ENCODE data around the gene CFAP46. TPM values are rescaled to one million over a fixed set of nuclear protein-coding genes. Genes with fewer than 3 reads are reported as not detected.
A peak's percentile ranks its signal among the peaks of the same experiment; 100 is the strongest.
"Not testable (repeated sequence)": the region's sequence is repeated elsewhere in the genome, so short reads cannot be mapped to it uniquely, and the experiment has no call there.

The CFAP46 gene
- total RNA-seq, 2 donors from 2014 or later = not detected

GRCh38 chr10:132940791-132941465, 1.4 kb downstream of the CFAP46 start:
- H3K4me3 Mint-ChIP-seq = no peak overlapping the region
- DNase-seq = no peak
- H3K4me1 Mint-ChIP-seq = peaks cover 5% of the 10 kb centered on the region
- H3K9me3 ChIP-seq (ENCODE audit: control insufficient read depth, low read length, poor library complexity, severe bottlenecking) = no peaks in the 10 kb centered on the region
- peak; percentile 55 for ATAC-seq
- H3K36me3 Mint-ChIP-seq (ENCODE audit: low read depth) = peaks cover 3% of the 10 kb centered on the region
- peaks cover 65% of the 10 kb centered on the region for H3K27me3 Mint-ChIP-seq
- H3K27ac Mint-ChIP-seq = no peak overlapping the region

- H3K27ac Mint-ChIP-seq = no peak overlapping the region
- H3K27me3 Mint-ChIP-seq = peaks cover 60% of the 10 kb centered on the region
Measured at GRCh38 chr10:132939957-132940790, 2.2 kb downstream of the CFAP46 start.

DNA sequence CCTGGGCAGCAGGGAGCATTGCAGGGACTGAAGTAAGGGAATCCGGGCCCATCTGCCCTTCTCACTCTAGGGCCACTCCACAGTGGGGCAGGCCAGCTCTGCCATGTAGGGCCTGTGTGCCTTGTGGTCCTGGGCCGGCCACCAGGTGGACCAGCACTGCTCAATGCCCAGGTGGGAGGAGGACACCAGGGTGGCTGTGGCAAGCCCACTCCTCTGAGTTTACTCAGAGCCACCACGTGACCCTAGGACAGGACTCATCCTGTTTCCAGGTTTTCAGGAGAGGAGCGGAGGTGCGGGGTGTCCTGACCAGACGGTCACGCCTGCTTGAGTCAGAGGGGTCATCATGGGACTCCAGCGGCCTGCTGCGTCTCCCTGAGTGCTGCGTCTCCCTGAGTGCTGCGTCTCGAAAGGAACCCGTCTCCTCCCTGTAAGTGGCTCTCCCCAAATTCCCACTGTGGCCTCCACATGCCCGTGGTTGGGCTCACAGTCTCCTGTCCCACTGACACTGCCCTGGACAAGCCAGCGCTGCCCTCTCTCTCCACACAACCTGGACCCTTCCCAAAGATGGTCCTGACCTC, 2.9 kb downstream of the CFAP46 start:
- Mint-ChIP-seq H3K27me3 (peaks cover 53% of the 10 kb centered on the region), H3K4me3 (no peak overlapping the region), H3K27ac (no peak overlapping the region), H3K36me3 (ENCODE audit: low read depth) (peaks cover 3% of the 10 kb centered on the region), H3K4me1 (peaks cover 5% of the 10 kb centered on the region)
- ATAC-seq (no peak), DNase-seq (no peak)
- no peaks in the 10 kb centered on the region for H3K9me3 ChIP-seq (ENCODE audit: control insufficient read depth, low read length, poor library complexity, severe bottlenecking)

More at GRCh38 chr10:132939957-132940790, 2.2 kb downstream of the CFAP46 start:
- H3K4me1 Mint-ChIP-seq = peaks cover 5% of the 10 kb centered on the region
- ATAC-seq (peak; percentile 69), DNase-seq (peak in 1 of 3 donors; percentile 25)
- H3K9me3 ChIP-seq (ENCODE audit: control insufficient read depth, low read length, poor library complexity, severe bottlenecking) = no peaks in the 10 kb centered on the region
- H3K36me3 Mint-ChIP-seq (ENCODE audit: low read depth) = peaks cover 3% of the 10 kb centered on the region
- no peak overlapping the region for H3K4me3 Mint-ChIP-seq

GRCh38 chr10:132938472-132939339, 3.7 kb downstream of the CFAP46 start:
- no peaks in the 10 kb centered on the region for H3K9me3 ChIP-seq (ENCODE audit: control insufficient read depth, low read length, poor library complexity, severe bottlenecking)
- H3K27me3 Mint-ChIP-seq = peaks cover 45% of the 10 kb centered on the region
- no peak for ATAC-seq
- DNase-seq = no peak
- H3K27ac Mint-ChIP-seq = no peak overlapping the region
- peaks cover 5% of the 10 kb centered on the region for H3K4me1 Mint-ChIP-seq
- peaks cover 3% of the 10 kb centered on the region for H3K36me3 Mint-ChIP-seq (ENCODE audit: low read depth)
- no peak overlapping the region for H3K4me3 Mint-ChIP-seq

DNA sequence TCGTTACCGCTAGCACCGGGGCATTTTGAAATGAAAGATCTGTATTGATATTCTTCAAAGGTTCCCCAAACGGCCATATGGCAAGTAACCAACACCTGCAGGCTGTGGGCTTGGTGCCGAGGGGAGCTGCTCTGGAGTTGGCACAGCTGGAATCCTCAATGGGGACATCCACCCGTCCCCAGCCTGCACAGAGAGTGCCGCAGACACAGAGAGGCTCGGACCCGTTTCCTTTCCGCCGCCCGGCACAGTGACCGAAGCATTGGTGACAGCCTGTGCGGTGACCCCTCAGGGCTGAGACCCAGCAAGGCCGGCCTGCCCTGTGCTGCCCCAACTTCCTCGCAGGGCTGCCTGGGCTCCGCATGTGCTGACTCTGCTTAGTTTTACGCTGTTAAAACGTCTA, 4.5 kb downstream of the CFAP46 start:
- Mint-ChIP-seq H3K4me1 (peaks cover 5% of the 10 kb centered on the region), H3K4me3 (no peak overlapping the region), H3K27me3 (peaks cover 44% of the 10 kb centered on the region), H3K27ac (no peak overlapping the region), H3K36me3 (ENCODE audit: low read depth) (peaks cover 2% of the 10 kb centered on the region)
- DNase-seq (no peak), ATAC-seq (no peak)
- no peaks in the 10 kb centered on the region for H3K9me3 ChIP-seq (ENCODE audit: control insufficient read depth, low read length, poor library complexity, severe bottlenecking)

- H3K36me3 Mint-ChIP-seq (ENCODE audit: low read depth) = no peaks in the 10 kb centered on the region
- DNase-seq = no peak
- H3K27ac Mint-ChIP-seq = no peak overlapping the region
- H3K27me3 Mint-ChIP-seq = peaks cover 22% of the 10 kb centered on the region
- H3K4me1 Mint-ChIP-seq = peaks cover 4% of the 10 kb centered on the region
- ATAC-seq = no peak
- no peaks in the 10 kb centered on the region for H3K9me3 ChIP-seq (ENCODE audit: control insufficient read depth, low read length, poor library complexity, severe bottlenecking)
- no peak overlapping the region for H3K4me3 Mint-ChIP-seq
Measured at GRCh38 chr10:132934953-132935352, 7.4 kb downstream of the CFAP46 start.

- H3K27ac Mint-ChIP-seq = no peak overlapping the region
- H3K9me3 ChIP-seq (ENCODE audit: control insufficient read depth, low read length, poor library complexity, severe bottlenecking) = no peaks in the 10 kb centered on the region
- no peak overlapping the region for H3K4me3 Mint-ChIP-seq
- DNase-seq = no peak
- no peaks in the 10 kb centered on the region for H3K36me3 Mint-ChIP-seq (ENCODE audit: low read depth)
- H3K4me1 Mint-ChIP-seq = peaks cover 7% of the 10 kb centered on the region
- ATAC-seq = no peak
- H3K27me3 Mint-ChIP-seq = peaks cover 8% of the 10 kb centered on the region
Measured at GRCh38 chr10:132933308-132934042, 8.9 kb downstream of the CFAP46 start.

- peak overlapping the region; percentile 63 for H3K27ac Mint-ChIP-seq
- no peaks in the 10 kb centered on the region for H3K27me3 Mint-ChIP-seq
- H3K4me3 Mint-ChIP-seq = peak overlapping the region; percentile 55
- no peaks in the 10 kb centered on the region for H3K9me3 ChIP-seq (ENCODE audit: control insufficient read depth, low read length, poor library complexity, severe bottlenecking)
- H3K36me3 Mint-ChIP-seq (ENCODE audit: low read depth) = no peaks in the 10 kb centered on the region
- DNase-seq (no peak), ATAC-seq (peak; percentile 75)
- H3K4me1 Mint-ChIP-seq = peaks cover 7% of the 10 kb centered on the region
Measured at GRCh38 chr10:132932461-132933307, 9.7 kb downstream of the CFAP46 start.

GRCh38 chr10:132931258-132932250, 10.8 kb downstream of the CFAP46 start:
- H3K27me3 Mint-ChIP-seq; H3K4me1 Mint-ChIP-seq; H3K9me3 ChIP-seq (ENCODE audit: control insufficient read depth, low read length, poor library complexity, severe bottlenecking); H3K36me3 Mint-ChIP-seq (ENCODE audit: low read depth); DNase-seq; ATAC-seq: not testable (repeated sequence)
- Mint-ChIP-seq H3K4me3 (peak overlapping the region; percentile 2), H3K27ac (peak overlapping the region; percentile 63)

DNA sequence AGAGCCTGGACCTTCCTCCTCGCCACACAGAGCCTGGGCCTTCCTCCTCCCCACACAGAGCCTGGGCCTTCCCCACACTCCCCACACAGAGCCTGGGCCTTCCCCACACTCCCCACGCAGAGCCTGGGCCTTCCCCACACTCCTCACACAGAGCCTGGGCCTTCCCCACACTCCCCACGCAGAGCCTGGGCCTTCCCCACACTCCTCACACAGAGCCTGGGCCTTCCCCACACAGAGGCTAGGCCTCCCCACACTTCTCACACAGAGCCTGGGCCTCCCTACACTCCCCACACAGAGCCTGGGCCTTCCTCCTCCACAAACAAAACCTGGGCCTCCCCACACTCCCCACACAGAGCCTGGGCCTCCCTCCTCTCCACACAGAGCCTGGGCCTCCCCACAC, 11.7 kb downstream of the CFAP46 start:
- not testable (repeated sequence) for H3K27me3 Mint-ChIP-seq; ATAC-seq; H3K27ac Mint-ChIP-seq; H3K36me3 Mint-ChIP-seq (ENCODE audit: low read depth); H3K9me3 ChIP-seq (ENCODE audit: control insufficient read depth, low read length, poor library complexity, severe bottlenecking); DNase-seq; H3K4me1 Mint-ChIP-seq
- peak overlapping the region; percentile 43 for H3K4me3 Mint-ChIP-seq

All from T-helper 17 cell (primary cell).